Liver (tissue), 9 donors: Measurements from ENCODE around the gene ST7. TPM values are rescaled to one million over a fixed set of nuclear protein-coding genes. Genes with fewer than 3 reads are reported as not detected.

Experiments used
- DNase-seq: peaks from one replicate; pipeline ENCODE4 v3.0.0-alpha.2; 2017; ENCODE audit warnings: low spot score
- H3K27ac ChIP-seq, 2 donors: one replicate each; pipeline ENCODE4 v1.7.0; 2013; ENCODE audit warnings: inconsistent platforms in 2 of 2, low read length in 2 of 2, control low read depth in 1 of 2, low read depth in 1 of 2, mild to moderate bottlenecking in 1 of 2
- H3K27me3 ChIP-seq, 4 donors: one replicate each; pipeline versions ENCODE4 v1.6.1 to v1.7.0; 2013; ENCODE audit warnings: low read length in 3 of 4, inconsistent platforms in 1 of 4, mild to moderate bottlenecking in 1 of 4, moderate library complexity in 1 of 4; ENCODE audit not compliant: control insufficient read depth in 4 of 4, insufficient read depth in 4 of 4
- H3K36me3 ChIP-seq, 4 donors: one replicate each; pipeline versions ENCODE4 v1.6.1 to v1.7.0; 2013; ENCODE audit warnings: low read length in 3 of 4, mild to moderate bottlenecking in 3 of 4, low read depth in 1 of 4, moderate library complexity in 1 of 4; ENCODE audit not compliant: control insufficient read depth in 4 of 4, insufficient read depth in 3 of 4
- H3K4me1 ChIP-seq, 4 donors: one replicate each; pipeline versions ENCODE4 v1.6.1 to v1.7.0; 2013; ENCODE audit warnings: low read length in 3 of 4, mild to moderate bottlenecking in 3 of 4, moderate library complexity in 1 of 4; ENCODE audit not compliant: control insufficient read depth in 4 of 4, insufficient read depth in 4 of 4
- H3K4me3 ChIP-seq, 3 donors: one replicate each; pipeline versions ENCODE4 v1.6.1 to v1.7.0; 2013; ENCODE audit warnings: low read length in 3 of 3, control low read depth in 1 of 3, low read depth in 1 of 3, mild to moderate bottlenecking in 1 of 3
- H3K9ac ChIP-seq, 2 donors: one replicate each; pipeline ENCODE4 v1.7.0; 2013; ENCODE audit warnings: low read length in 2 of 2, mild to moderate bottlenecking in 2 of 2, moderate library complexity in 2 of 2, control low read depth in 1 of 2, low read depth in 1 of 2
- H3K9me3 ChIP-seq, 4 donors: one replicate each; pipeline versions ENCODE4 v1.6.1 to v1.7.0; 2013; ENCODE audit warnings: low read length in 3 of 4; ENCODE audit not compliant: control insufficient read depth in 4 of 4
- EGR1 ChIP-seq, 2 donors: IDR thresholded peaks; 2 replicates each; pipeline ENCODE4 v1.6.1; 2016 to 2018; ENCODE audit warnings: antibody characterized with exemption in 2 of 2, low read depth in 2 of 2
- FOXA1 ChIP-seq: IDR thresholded peaks from 2 replicates; pipeline ENCODE4 v1.6.1; 2016; ENCODE audit warnings: antibody characterized with exemption
- GABPA ChIP-seq, 2 donors: IDR thresholded peaks in 1 of 2; conservative IDR thresholded peaks in 1 of 2; 2 replicates each; pipeline ENCODE4 v1.6.1; 2016; ENCODE audit warnings: antibody characterized with exemption in 2 of 2, mild to moderate bottlenecking in 1 of 2, moderate library complexity in 1 of 2
- HNF4A ChIP-seq, 2 donors: conservative IDR thresholded peaks; 2 replicates each; pipeline ENCODE4 v1.6.1; 2016; ENCODE audit warnings: antibody characterized with exemption in 2 of 2, mild to moderate bottlenecking in 2 of 2
- HNF4G ChIP-seq: IDR thresholded peaks from 2 replicates; pipeline ENCODE4 v1.6.1; 2016; ENCODE audit warnings: antibody characterized with exemption
- JUND ChIP-seq, 2 donors: IDR thresholded peaks; 2 replicates each; pipeline ENCODE4 v1.6.1; 2016; ENCODE audit warnings: antibody characterized with exemption in 2 of 2
- NR2F2 ChIP-seq: IDR thresholded peaks from 2 replicates; pipeline ENCODE4 v1.6.1; 2016; ENCODE audit warnings: antibody characterized with exemption
- RXRA ChIP-seq, 2 donors: IDR thresholded peaks; 2 replicates each; pipeline ENCODE4 v1.6.1; 2017 to 2018; ENCODE audit warnings: antibody characterized with exemption in 2 of 2, mild to moderate bottlenecking in 1 of 2
- SP1 ChIP-seq: IDR thresholded peaks from 2 replicates; pipeline ENCODE4 v1.6.1; 2018; ENCODE audit warnings: antibody characterized with exemption, mild to moderate bottlenecking
- TAF1 ChIP-seq: conservative IDR thresholded peaks from 2 replicates; pipeline ENCODE4 v1.6.1; 2016; ENCODE audit warnings: antibody characterized with exemption, mild to moderate bottlenecking
- YY1 ChIP-seq: IDR thresholded peaks from 2 replicates; pipeline ENCODE4 v1.6.1; 2016; ENCODE audit warnings: antibody characterized with exemption, mild to moderate bottlenecking
- WGBS: extraction: QIAGEN DNeasy Blood & Tissue Kit; methylation state at CpG from one replicate; pipeline ENCODE4 v1.1.7; 2013; 5-methylcytosine and 5-hydroxymethylcytosine counted together
- polyA plus RNA-seq, 2 donors: library from polyadenylated mRNA; stranded (reverse) in 1 of 2; unstranded in 1 of 2; fragments of 200-250 nt in 1 of 2; fragments of >200 nt in 1 of 2; fragmentation: Nextera tagmentation in 1 of 2; extraction: Ambion mirVana in 1 of 2; gene quantifications; one replicate each; pipeline versions ENCODE4 v1.2.1 to v1.2.3, GENCODE V29; 2013 to 2015
- total RNA-seq, 2 donors: library from RNA; depleted of rRNA; stranded (reverse); fragments of >200 nt; gene quantifications; one replicate each; pipeline ENCODE4 v1.2.3, GENCODE V29; 2014
- TF ChIP-seq, protein P1 (sequence below): IDR thresholded peaks from 2 replicates; pipeline ENCODE4 v1.6.1; 2016; ENCODE audit warnings: antibody characterized with exemption, mild to moderate bottlenecking
- TF ChIP-seq, protein P2 (sequence below): IDR thresholded peaks from 2 replicates; pipeline ENCODE4 v1.6.1; 2016; ENCODE audit warnings: antibody characterized with exemption
- TF ChIP-seq, protein P3 (sequence below): IDR thresholded peaks from 2 replicates; pipeline ENCODE4 v1.6.1; 2016; ENCODE audit warnings: antibody characterized with exemption
- TF ChIP-seq, protein P4 (sequence below): IDR thresholded peaks from 2 replicates; pipeline ENCODE4 v1.6.1; 2016; ENCODE audit warnings: antibody characterized with exemption
- donor health status: healthy.
- donor health status: healthy.
- donor health status: healthy.
- donor health status: healthy.
- donor health status: healthy.

The ST7 gene
- total and polyA plus RNA-seq, 4 donors: 13.5 to 30.7 (median 22.6) TPM

DNA sequence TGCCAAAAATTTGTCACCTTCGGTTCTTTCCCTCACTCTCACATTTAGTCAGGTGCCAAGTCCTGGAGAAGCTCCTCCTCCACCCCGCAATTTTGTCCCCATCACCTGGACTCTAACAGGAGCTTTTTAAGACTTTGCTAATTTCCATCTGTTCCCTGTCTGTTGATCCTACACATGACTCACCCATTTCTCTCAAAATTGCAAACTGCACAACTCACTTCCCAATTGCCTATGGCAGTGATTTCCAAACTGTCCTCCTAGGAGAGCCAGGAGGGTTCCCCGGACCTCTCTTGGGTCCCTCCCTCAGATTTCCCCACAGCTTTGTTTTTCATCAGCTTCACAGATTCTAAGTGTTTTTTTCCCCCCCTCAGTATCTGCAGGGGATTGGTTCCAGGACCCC lies 249.2 kb downstream of the ST7 start:
- Histone ChIP-seq H3K9me3 (no peaks in the 10 kb centered on the region), H3K4me3 (no peak overlapping the region), H3K4me1 (no peaks in the 10 kb centered on the region), H3K27me3 (no peaks in the 10 kb centered on the region), H3K27ac (no peak overlapping the region), H3K36me3 (peaks cover 0 to 8% (median 4%) of the 10 kb centered on the region in 4 donors), H3K9ac (no peak overlapping the region)
- TF ChIP-seq HNF4A (conservative IDR thresholded peaks at IDR 0.05): no peak
- TF ChIP-seq FOXA1: no peak
- TF ChIP-seq HNF4G: no peak
- TF ChIP-seq, protein P1, sequence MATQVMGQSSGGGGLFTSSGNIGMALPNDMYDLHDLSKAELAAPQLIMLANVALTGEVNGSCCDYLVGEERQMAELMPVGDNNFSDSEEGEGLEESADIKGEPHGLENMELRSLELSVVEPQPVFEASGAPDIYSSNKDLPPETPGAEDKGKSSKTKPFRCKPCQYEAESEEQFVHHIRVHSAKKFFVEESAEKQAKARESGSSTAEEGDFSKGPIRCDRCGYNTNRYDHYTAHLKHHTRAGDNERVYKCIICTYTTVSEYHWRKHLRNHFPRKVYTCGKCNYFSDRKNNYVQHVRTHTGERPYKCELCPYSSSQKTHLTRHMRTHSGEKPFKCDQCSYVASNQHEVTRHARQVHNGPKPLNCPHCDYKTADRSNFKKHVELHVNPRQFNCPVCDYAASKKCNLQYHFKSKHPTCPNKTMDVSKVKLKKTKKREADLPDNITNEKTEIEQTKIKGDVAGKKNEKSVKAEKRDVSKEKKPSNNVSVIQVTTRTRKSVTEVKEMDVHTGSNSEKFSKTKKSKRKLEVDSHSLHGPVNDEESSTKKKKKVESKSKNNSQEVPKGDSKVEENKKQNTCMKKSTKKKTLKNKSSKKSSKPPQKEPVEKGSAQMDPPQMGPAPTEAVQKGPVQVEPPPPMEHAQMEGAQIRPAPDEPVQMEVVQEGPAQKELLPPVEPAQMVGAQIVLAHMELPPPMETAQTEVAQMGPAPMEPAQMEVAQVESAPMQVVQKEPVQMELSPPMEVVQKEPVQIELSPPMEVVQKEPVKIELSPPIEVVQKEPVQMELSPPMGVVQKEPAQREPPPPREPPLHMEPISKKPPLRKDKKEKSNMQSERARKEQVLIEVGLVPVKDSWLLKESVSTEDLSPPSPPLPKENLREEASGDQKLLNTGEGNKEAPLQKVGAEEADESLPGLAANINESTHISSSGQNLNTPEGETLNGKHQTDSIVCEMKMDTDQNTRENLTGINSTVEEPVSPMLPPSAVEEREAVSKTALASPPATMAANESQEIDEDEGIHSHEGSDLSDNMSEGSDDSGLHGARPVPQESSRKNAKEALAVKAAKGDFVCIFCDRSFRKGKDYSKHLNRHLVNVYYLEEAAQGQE: no peak
- no peak for TF ChIP-seq EGR1 (IDR thresholded peaks at IDR 0.05; ENCODE audit: low read depth in 2 of 2)
- no peak for TF ChIP-seq NR2F2
- no peak for TF ChIP-seq GABPA (IDR thresholded peaks at IDR 0.05 in 1 of 2, conservative IDR thresholded peaks at IDR 0.05 in 1 of 2)
- TF ChIP-seq YY1: no peak
- DNase-seq: no peak
- 79% methylated on average over 3 of the region's 3 CpGs for whole genome bisulfite sequencing

DNA sequence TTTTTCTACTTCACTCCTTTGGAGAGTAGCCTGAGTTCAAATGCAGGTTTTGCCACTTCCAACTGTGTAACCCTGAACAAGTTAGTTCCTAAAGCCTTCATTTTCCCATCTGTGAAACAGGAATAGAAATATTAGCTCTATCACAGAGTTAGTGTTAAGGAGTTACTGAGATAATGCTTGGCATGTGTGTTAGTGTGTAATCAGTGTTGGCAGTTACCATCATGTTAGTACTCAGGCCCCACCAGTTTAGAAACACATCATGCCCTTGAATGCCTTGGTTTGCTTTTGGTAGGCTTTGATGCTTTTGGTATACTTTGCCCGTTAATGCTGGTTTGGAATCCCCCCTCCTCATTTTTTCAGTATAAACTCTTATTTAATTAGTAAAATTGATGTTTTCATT lies 249.9 kb downstream of the ST7 start:
- no peak overlapping the region for H3K9ac ChIP-seq
- peaks cover 0 to 8% (median 4%) of the 10 kb centered on the region in 4 donors for H3K36me3 ChIP-seq
- no peaks in the 10 kb centered on the region for H3K9me3 ChIP-seq
- 99% methylated on average over 1 of the region's 1 CpG for WGBS
- H3K4me1 ChIP-seq: no peaks in the 10 kb centered on the region
- TF ChIP-seq SP1 (no peak), FOXA1 (no peak), JUND (IDR thresholded peaks at IDR 0.05) (no peak)
- no peak overlapping the region for H3K27ac ChIP-seq
- H3K27me3 ChIP-seq: no peaks in the 10 kb centered on the region
- no peak for DNase-seq
- H3K4me3 ChIP-seq: no peak overlapping the region

DNA sequence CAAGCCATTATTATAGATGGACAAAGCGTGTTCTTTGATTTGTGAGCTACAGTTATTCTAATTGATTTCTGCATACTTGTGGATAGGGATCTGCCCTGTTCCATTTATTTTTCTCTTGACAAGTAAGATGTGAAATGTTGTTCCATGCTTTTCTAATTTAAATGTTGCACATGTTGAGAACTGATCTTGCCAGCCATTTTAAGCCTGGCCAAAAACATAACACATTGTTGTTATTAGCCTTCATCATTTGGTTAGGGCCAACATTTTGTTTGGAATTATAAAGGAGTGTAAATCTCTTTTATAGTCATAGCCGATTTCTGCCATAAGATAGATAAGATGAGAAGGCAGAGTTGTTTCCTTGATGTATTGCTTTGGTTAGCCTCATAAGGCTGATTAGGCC lies 252.6 kb downstream of the ST7 start:
- no peaks in the 10 kb centered on the region for H3K4me1 ChIP-seq
- TF ChIP-seq TAF1: no peak
- no peak for TF ChIP-seq JUND (IDR thresholded peaks at IDR 0.05)
- TF ChIP-seq HNF4G: no peak
- no peak for TF ChIP-seq SP1
- no peak for TF ChIP-seq GABPA (IDR thresholded peaks at IDR 0.05 in 1 of 2, conservative IDR thresholded peaks at IDR 0.05 in 1 of 2)
- TF ChIP-seq FOXA1: no peak
- TF ChIP-seq, protein P1: no peak
- no peak for TF ChIP-seq EGR1 (IDR thresholded peaks at IDR 0.05; ENCODE audit: low read depth in 2 of 2)
- no peak for TF ChIP-seq HNF4A (conservative IDR thresholded peaks at IDR 0.05)
- no peak for TF ChIP-seq RXRA (IDR thresholded peaks at IDR 0.05)
- TF ChIP-seq NR2F2: no peak
- TF ChIP-seq, protein P2, sequence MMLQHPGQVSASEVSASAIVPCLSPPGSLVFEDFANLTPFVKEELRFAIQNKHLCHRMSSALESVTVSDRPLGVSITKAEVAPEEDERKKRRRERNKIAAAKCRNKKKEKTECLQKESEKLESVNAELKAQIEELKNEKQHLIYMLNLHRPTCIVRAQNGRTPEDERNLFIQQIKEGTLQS: no peak
- TF ChIP-seq, protein P3, sequence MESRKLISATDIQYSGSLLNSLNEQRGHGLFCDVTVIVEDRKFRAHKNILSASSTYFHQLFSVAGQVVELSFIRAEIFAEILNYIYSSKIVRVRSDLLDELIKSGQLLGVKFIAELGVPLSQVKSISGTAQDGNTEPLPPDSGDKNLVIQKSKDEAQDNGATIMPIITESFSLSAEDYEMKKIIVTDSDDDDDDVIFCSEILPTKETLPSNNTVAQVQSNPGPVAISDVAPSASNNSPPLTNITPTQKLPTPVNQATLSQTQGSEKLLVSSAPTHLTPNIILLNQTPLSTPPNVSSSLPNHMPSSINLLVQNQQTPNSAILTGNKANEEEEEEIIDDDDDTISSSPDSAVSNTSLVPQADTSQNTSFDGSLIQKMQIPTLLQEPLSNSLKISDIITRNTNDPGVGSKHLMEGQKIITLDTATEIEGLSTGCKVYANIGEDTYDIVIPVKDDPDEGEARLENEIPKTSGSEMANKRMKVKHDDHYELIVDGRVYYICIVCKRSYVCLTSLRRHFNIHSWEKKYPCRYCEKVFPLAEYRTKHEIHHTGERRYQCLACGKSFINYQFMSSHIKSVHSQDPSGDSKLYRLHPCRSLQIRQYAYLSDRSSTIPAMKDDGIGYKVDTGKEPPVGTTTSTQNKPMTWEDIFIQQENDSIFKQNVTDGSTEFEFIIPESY: no peak
- TF ChIP-seq YY1: no peak
- TF ChIP-seq, protein P4, sequence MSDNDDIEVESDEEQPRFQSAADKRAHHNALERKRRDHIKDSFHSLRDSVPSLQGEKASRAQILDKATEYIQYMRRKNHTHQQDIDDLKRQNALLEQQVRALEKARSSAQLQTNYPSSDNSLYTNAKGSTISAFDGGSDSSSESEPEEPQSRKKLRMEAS: no peak
- H3K27ac ChIP-seq: no peak overlapping the region
- no peaks in the 10 kb centered on the region for H3K9me3 ChIP-seq
- no peak overlapping the region for H3K4me3 ChIP-seq
- H3K9ac ChIP-seq: no peak overlapping the region
- H3K36me3 ChIP-seq: peaks cover 0 to 7% (median 1%) of the 10 kb centered on the region in 4 donors
- DNase-seq: no peak
- H3K27me3 ChIP-seq: no peaks in the 10 kb centered on the region
- 94% methylated on average over 2 of the region's 2 CpGs for WGBS
